ENCODE results near the gene CXorf58. TPM values are rescaled to one million over a fixed set of nuclear protein-coding genes. Genes with fewer than 3 reads are reported as not detected.

Gene CXorf58
- total and polyA plus RNA-seq, 9 of the 15 experiments (the other 6 are each of a cell fraction or from before 2014, with no cell fraction given): 0.10 to 0.27 (median 0.16) TPM; not detected in 3

DNA sequence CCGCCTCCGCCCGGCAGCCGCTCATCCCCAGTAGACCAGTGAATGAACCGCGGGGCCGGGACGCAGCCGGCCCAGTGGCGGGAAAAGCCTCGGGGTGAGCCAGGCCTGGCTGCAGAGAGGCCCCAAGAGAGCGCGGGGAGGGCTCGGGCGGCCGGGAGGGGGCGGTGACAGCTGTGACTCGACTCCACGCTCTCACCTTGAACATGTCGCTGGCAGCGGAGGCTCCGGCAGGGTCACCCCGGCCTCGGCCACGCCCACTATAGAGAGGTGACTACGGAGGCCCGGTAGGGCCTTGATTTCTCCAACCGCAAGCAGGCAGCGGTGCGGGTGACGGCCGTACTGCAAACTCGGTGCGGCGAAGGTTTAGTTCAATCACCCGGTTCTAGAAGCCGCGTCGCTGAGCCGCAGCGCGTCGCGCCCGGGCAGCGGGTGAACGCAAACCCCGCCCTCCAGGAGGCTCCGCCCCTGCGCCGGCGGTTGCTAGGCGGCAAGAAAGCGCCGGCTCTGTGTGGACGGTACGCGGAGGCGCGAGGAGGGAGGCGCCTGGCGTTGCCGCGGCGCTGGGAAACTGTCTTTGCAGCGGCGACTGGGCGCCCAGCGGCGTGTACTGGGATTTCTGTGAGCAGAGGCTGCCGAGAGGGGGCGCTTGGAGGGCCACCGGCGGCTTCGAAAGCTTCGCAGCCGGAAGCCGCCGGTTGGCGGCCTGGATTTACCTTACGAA, at the start of gene CXorf58, which contains the start of gene APOO (continued):
- TF ChIP-seq ZNF232 (CRISPR knock-in tag; IDR thresholded peaks at IDR 0.05) (no peak), SUPT5H (IDR thresholded peaks at IDR 0.05) (peak; percentile 64), ZZZ3 (IDR thresholded peaks at IDR 0.05) (no peak), SMARCA4 (IDR thresholded peaks at IDR 0.05) (no peak), RCOR1 (IDR thresholded peaks at IDR 0.05; ENCODE audit: borderline replicate concordance in 1 of 2, low read depth in 2 of 2, low read length in 2 of 2) (peak in 1 of 2 experiments; percentile 25; a peak in 1 of 4 replicates), SMC3 (conservative IDR thresholded peaks at IDR 0.05; ENCODE audit: insufficient read depth, low read depth, low read length) (peak; percentile 38; the same call in 1 of the 2 replicates), TBL1XR1 (IDR thresholded peaks at IDR 0.05; ENCODE audit: low read length in 2 of 2) (no peak), RFX1 (IDR thresholded peaks at IDR 0.05) (peak; percentile 88), CREB1 (IDR thresholded peaks at IDR 0.05) (peak; percentile 81), CREB1 (CRISPR knock-in tag; IDR thresholded peaks at IDR 0.05) (peak; percentile 85), KDM1A (IDR thresholded peaks at IDR 0.05) (no peak), MYC (IDR thresholded peaks at IDR 0.05; ENCODE audit: low read depth, low read length) (peak; percentile 67; the same call in 1 of the 2 replicates), MYC (CRISPR knock-in tag; IDR thresholded peaks at IDR 0.05; ENCODE audit: borderline replicate concordance, low read depth) (no peak), ELF1 (tag; IDR thresholded peaks at IDR 0.05) (peak; percentile 79; the same call in 1 of the 2 replicates), EGR1 (conservative IDR thresholded peaks at IDR 0.05) (peak; percentile 31), PHF8 (IDR thresholded peaks at IDR 0.05; ENCODE audit: borderline replicate concordance, low read length) (peak; percentile 63; the same call in 1 of the 2 replicates), SIN3B (IDR thresholded peaks at IDR 0.05; ENCODE audit: low read depth) (peak; percentile 53; the same call in 1 of the 2 replicates)
- TF ChIP-seq, protein P1, sequence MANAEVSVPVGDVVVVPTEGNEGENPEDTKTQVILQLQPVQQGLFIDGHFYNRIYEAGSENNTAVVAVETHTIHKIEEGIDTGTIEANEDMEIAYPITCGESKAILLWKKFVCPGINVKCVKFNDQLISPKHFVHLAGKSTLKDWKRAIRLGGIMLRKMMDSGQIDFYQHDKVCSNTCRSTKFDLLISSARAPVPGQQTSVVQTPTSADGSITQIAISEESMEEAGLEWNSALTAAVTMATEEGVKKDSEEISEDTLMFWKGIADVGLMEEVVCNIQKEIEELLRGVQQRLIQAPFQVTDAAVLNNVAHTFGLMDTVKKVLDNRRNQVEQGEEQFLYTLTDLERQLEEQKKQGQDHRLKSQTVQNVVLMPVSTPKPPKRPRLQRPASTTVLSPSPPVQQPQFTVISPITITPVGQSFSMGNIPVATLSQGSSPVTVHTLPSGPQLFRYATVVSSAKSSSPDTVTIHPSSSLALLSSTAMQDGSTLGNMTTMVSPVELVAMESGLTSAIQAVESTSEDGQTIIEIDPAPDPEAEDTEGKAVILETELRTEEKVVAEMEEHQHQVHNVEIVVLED (CRISPR knock-in tag; IDR thresholded peaks at IDR 0.05): peak; percentile 69
- TF ChIP-seq, protein P2, sequence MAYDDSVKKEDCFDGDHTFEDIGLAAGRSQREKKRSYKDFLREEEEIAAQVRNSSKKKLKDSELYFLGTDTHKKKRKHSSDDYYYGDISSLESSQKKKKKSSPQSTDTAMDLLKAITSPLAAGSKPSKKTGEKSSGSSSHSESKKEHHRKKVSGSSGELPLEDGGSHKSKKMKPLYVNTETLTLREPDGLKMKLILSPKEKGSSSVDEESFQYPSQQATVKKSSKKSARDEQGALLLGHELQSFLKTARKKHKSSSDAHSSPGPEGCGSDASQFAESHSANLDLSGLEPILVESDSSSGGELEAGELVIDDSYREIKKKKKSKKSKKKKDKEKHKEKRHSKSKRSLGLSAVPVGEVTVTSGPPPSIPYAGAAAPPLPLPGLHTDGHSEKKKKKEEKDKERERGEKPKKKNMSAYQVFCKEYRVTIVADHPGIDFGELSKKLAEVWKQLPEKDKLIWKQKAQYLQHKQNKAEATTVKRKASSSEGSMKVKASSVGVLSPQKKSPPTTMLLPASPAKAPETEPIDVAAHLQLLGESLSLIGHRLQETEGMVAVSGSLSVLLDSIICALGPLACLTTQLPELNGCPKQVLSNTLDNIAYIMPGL (CRISPR knock-in tag; IDR thresholded peaks at IDR 0.05): peak; percentile 31; the same call in 1 of the 2 replicates
- TF ChIP-seq, protein P3, sequence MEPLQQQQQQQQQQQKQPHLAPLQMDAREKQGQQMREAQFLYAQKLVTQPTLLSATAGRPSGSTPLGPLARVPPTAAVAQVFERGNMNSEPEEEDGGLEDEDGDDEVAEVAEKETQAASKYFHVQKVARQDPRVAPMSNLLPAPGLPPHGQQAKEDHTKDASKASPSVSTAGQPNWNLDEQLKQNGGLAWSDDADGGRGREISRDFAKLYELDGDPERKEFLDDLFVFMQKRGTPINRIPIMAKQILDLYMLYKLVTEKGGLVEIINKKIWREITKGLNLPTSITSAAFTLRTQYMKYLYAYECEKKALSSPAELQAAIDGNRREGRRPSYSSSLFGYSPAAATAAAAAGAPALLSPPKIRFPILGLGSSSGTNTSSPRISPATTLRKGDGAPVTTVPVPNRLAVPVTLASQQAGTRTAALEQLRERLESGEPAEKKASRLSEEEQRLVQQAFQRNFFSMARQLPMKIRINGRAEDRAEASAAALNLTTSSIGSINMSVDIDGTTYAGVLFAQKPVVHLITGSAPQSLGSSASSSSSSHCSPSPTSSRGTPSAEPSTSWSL (CRISPR knock-in tag; IDR thresholded peaks at IDR 0.05; ENCODE audit: borderline replicate concordance): no peak
